OCI-LY3 (cell line): ENCODE measurements around the gene IRF3.

Experiments used
- H2AFZ ChIP-seq: fragments of 200-600, 300-600 bp; shearing (Covaris generic); 2 replicates; pipeline ENCODE4 v1.6.0; 2014; ENCODE audit warnings: antibody characterized with exemption, low read depth, low read length
- H3K27ac ChIP-seq: fragments of 200-600, 300-600 bp; sonication (generic); 2 replicates; pipeline ENCODE4 v1.5.1; 2014; ENCODE audit warnings: mild to moderate bottlenecking, low read length, moderate library complexity, mixed read lengths
- H3K27me3 ChIP-seq: fragments of 200-600, 300-600 bp; sonication (generic); 2 replicates; pipeline ENCODE4 v1.6.1; 2014; ENCODE audit warnings: low read depth, low read length, mixed read lengths
- H3K36me3 ChIP-seq: fragments of 200-600, 300-600 bp; sonication (generic); replicated peaks from 2 replicates; pipeline ENCODE3; 2014; ENCODE audit warnings: low read depth, low read length, mixed read lengths
- H3K4me1 ChIP-seq: fragments of 300-600, 200-600 bp; sonication (generic); 2 replicates; pipeline ENCODE4 v1.6.1; 2014; ENCODE audit warnings: low read length, mixed read lengths
- H3K4me2 ChIP-seq: fragments of 200-600, 300-600 bp; sonication (generic); 2 replicates; pipeline ENCODE4 v1.6.1; 2014; ENCODE audit warnings: low read length, mixed read lengths
- H3K4me3 ChIP-seq: fragments of 300-600, 200-600 bp; sonication (generic); 2 replicates; pipeline ENCODE4 v1.5.1; 2014; ENCODE audit warnings: antibody characterized with exemption, mild to moderate bottlenecking, low read length, moderate library complexity
- H3K79me2 ChIP-seq: fragments of 300-600, 200-600 bp; shearing (Covaris generic); 2 replicates; pipeline ENCODE4 v1.6.1; 2014; ENCODE audit warnings: mild to moderate bottlenecking, low read length, mixed read lengths
- H3K9ac ChIP-seq: fragments of 300-600, 200-600 bp; shearing (Covaris generic); 2 replicates; pipeline ENCODE4 v1.6.0; 2014; ENCODE audit warnings: mild to moderate bottlenecking, low read length, moderate library complexity
- H3K9me3 ChIP-seq: fragments of 200-600, 300-600 bp; shearing (Covaris generic); 2 replicates; pipeline ENCODE4 v1.6.1; 2014; ENCODE audit warnings: low read length, mixed read lengths; ENCODE audit not compliant: insufficient read depth
- H4K20me1 ChIP-seq: fragments of 200-600, 300-600 bp; sonication (generic); 2 replicates; pipeline ENCODE4 v1.6.1; 2016; ENCODE audit warnings: low read length, mixed read lengths; ENCODE audit not compliant: insufficient read depth
- CTCF ChIP-seq: fragments of 200-600, 300-600 bp; sonication (generic); IDR thresholded peaks from 2 replicates; pipeline ENCODE4 v1.5.1; 2014; ENCODE audit warnings: antibody characterized with exemption, low read length, low read depth
- EZH2phosphoT487 ChIP-seq: fragments of 200-600 bp; shearing (Covaris generic); IDR thresholded peaks from 2 replicates; pipeline ENCODE4 v1.6.1; 2018; ENCODE audit warnings: antibody characterized with exemption, mixed run types, low read depth

The IRF3 gene

GRCh38 chr19:49662011-49662410, 3.6 kb downstream of the IRF3 start:
- Histone ChIP-seq H3K27ac (no peak overlapping the region), H2AFZ (no peak overlapping the region), H3K27me3 (no peaks in the 10 kb centered on the region), H4K20me1 (peaks cover 12% of the 10 kb centered on the region), H3K4me3 (no peak overlapping the region), H3K9me3 (no peaks in the 10 kb centered on the region), H3K4me2 (no peak overlapping the region), H3K79me2 (peaks cover 36% of the 10 kb centered on the region), H3K9ac (no peak overlapping the region), H3K36me3 (peaks cover 53% of the 10 kb centered on the region), H3K4me1 (peaks cover 11% of the 10 kb centered on the region)
- TF ChIP-seq EZH2phosphoT487 (no peak), CTCF (no peak)

GRCh38 chr19:49660338-49660961, 5.2 kb downstream of the IRF3 start:
- H3K4me1 ChIP-seq = peaks cover 4% of the 10 kb centered on the region; the same call in 1 of the 2 replicates
- H3K27me3 ChIP-seq = no peaks in the 10 kb centered on the region
- peaks cover 63% of the 10 kb centered on the region for H3K36me3 ChIP-seq

GRCh38 chr19:49658566-49659442, 6.9 kb downstream of the IRF3 start:
- Histone ChIP-seq H3K36me3 (peaks cover 77% of the 10 kb centered on the region), H3K9me3 (no peaks in the 10 kb centered on the region), H3K4me1 (peaks cover under 1% of the 10 kb centered on the region; the same call in 1 of the 2 replicates), H4K20me1 (0 out of 2 replicates have a peak, but pooled peaks cover 8% of the 10 kb centered on the region), H3K4me2 (no peak overlapping the region), H3K9ac (no peak overlapping the region), H3K4me3 (no peak overlapping the region), H3K27ac (no peak overlapping the region), H3K79me2 (peaks cover 7% of the 10 kb centered on the region; the same call in 1 of the 2 replicates), H2AFZ (no peak overlapping the region), H3K27me3 (no peaks in the 10 kb centered on the region)
- TF ChIP-seq EZH2phosphoT487 (no peak), CTCF (no peak)

More at GRCh38 chr19:49660338-49660961, 5.2 kb downstream of the IRF3 start:
- peaks cover 23% of the 10 kb centered on the region for H3K79me2 ChIP-seq
- H3K27ac ChIP-seq = no peak overlapping the region
- no peak overlapping the region for H3K9ac ChIP-seq
- H3K4me3 ChIP-seq = no peak overlapping the region
- H2AFZ ChIP-seq = no peak overlapping the region
- no peak overlapping the region for H3K4me2 ChIP-seq
- no peak for TF ChIP-seq CTCF
- TF ChIP-seq EZH2phosphoT487 = no peak
- H4K20me1 ChIP-seq = peaks cover 12% of the 10 kb centered on the region
- no peaks in the 10 kb centered on the region for H3K9me3 ChIP-seq

GRCh38 chr19:49658139-49658517, 7.5 kb downstream of the IRF3 start:
- H3K4me1 ChIP-seq = no peaks in the 10 kb centered on the region
- H3K9me3 ChIP-seq = no peaks in the 10 kb centered on the region
- no peaks in the 10 kb centered on the region for H3K27me3 ChIP-seq
- no peak overlapping the region for H3K4me2 ChIP-seq
- TF ChIP-seq EZH2phosphoT487 = no peak
- no peak for TF ChIP-seq CTCF
- H2AFZ ChIP-seq = no peak overlapping the region
- H3K27ac ChIP-seq = no peak overlapping the region
- peaks cover under 1% of the 10 kb centered on the region; the same call in 1 of the 2 replicates for H3K79me2 ChIP-seq
- H3K4me3 ChIP-seq = no peak overlapping the region
- peaks cover 81% of the 10 kb centered on the region for H3K36me3 ChIP-seq
- 0 out of 2 replicates have a peak, but pooled peaks cover 4% of the 10 kb centered on the region for H4K20me1 ChIP-seq
- H3K9ac ChIP-seq = no peak overlapping the region
